GM18951 (cell line): ENCODE measurements around the gene ABCA8.
"Not testable (repeated sequence)": the region's sequence is repeated elsewhere in the genome, so short reads cannot be mapped to it uniquely, and the experiment has no call there.

Experiments
- POLR2A ChIP-seq: IDR thresholded peaks from 4 replicates; pipeline ENCODE4 v1.6.1; 2011; ENCODE audit warnings: mild to moderate bottlenecking; ENCODE audit not compliant: insufficient read length, insufficient read depth; ENCODE audit errors: extremely low read depth
- in situ Hi-C: fragments of 300-500 bp; cut with MboI; formaldehyde crosslinking; loops from one replicate; pipeline ENCODE4 v1.12.0; 2022; ENCODE audit warnings: low sequenced_read_pairs, mixed read lengths, inconsistent platforms; ENCODE audit not compliant: unreplicated experiment

ABCA8 gene

GRCh38 chr17:68957944-68958343 is 2.8 kb upstream of the ABCA8 start:
- no peak for TF ChIP-seq POLR2A
- in situ Hi-C loops = no loop called here

GRCh38 chr17:68954146-68954896 is 871 bp downstream of the ABCA8 start:
- in situ Hi-C loops = no loop called here
- no peak for TF ChIP-seq POLR2A

GRCh38 chr17:68953340-68953997 is 1.7 kb downstream of the ABCA8 start:
- in situ Hi-C loops = no loop called here
- TF ChIP-seq POLR2A = no peak

GRCh38 chr17:68950725-68951124 is 4.5 kb downstream of the ABCA8 start:
- in situ Hi-C loops = no loop called here

GRCh38 chr17:68947868-68948267 is 7.3 kb downstream of the ABCA8 start:
- in situ Hi-C loops = not testable (repeated sequence)

More at GRCh38 chr17:68950725-68951124, 4.5 kb downstream of the ABCA8 start:
- no peak for TF ChIP-seq POLR2A

GRCh38 chr17:68944435-68945035 is 10.7 kb downstream of the ABCA8 start:
- in situ Hi-C loops = no loop called here
- no peak for TF ChIP-seq POLR2A

- in situ Hi-C loops = not testable (repeated sequence)
These were observed 11.4 kb downstream of the ABCA8 start for GRCh38 chr17:68943812-68944182.

GRCh38 chr17:68943123-68943811 is 11.9 kb downstream of the ABCA8 start:
- no peak for TF ChIP-seq POLR2A
- in situ Hi-C loops = no loop called here

- no peak for TF ChIP-seq POLR2A
- in situ Hi-C loops = no loop called here
These were observed 12.8 kb downstream of the ABCA8 start for GRCh38 chr17:68942389-68942788.

- in situ Hi-C loops = no loop called here
- TF ChIP-seq POLR2A = no peak
These were observed 13.4 kb downstream of the ABCA8 start for GRCh38 chr17:68941761-68942160.

GRCh38 chr17:68939195-68939594 is 16.0 kb downstream of the ABCA8 start:
- TF ChIP-seq POLR2A = no peak
- in situ Hi-C loops = no loop called here

- in situ Hi-C loops = no loop called here
- TF ChIP-seq POLR2A = no peak
These were observed 17.2 kb downstream of the ABCA8 start for GRCh38 chr17:68937890-68938514.

- TF ChIP-seq POLR2A = no peak
- in situ Hi-C loops = no loop called here
These were observed 27.7 kb downstream of the ABCA8 start for GRCh38 chr17:68927516-68927915.
